ENCODE data around the gene RAPGEF2. TPM values are rescaled to one million over a fixed set of nuclear protein-coding genes. Genes with fewer than 3 reads are reported as not detected.

The RAPGEF2 gene
- total and polyA plus RNA-seq, 2 donors (not counting 3 experiments of a cell fraction or from before 2014, with no cell fraction given), result 28.7 to 55.2 TPM

GRCh38 chr4:159185591-159186023, 82.7 kb downstream of the RAPGEF2 start:
- no peaks in the 10 kb centered on the region for H3K9me1 ChIP-seq (replicated peaks; ENCODE audit: control insufficient read depth, extremely low read depth, insufficient read depth, low read length)
- TF ChIP-seq MYC (IDR thresholded peaks at IDR 0.05; ENCODE audit: low read depth, low read length) (no peak), POLR2AphosphoS5 (IDR thresholded peaks at IDR 0.05; ENCODE audit: insufficient read depth, low read depth, low read length) (no peak), FOS (IDR thresholded peaks at IDR 0.05; ENCODE audit: borderline replicate concordance, insufficient read depth, low read length) (no peak), EZH2 (IDR thresholded peaks at IDR 0.05; ENCODE audit: borderline replicate concordance, low read depth, low read length, severe bottlenecking) (no peak)
- TF ChIP-seq, protein P1, sequence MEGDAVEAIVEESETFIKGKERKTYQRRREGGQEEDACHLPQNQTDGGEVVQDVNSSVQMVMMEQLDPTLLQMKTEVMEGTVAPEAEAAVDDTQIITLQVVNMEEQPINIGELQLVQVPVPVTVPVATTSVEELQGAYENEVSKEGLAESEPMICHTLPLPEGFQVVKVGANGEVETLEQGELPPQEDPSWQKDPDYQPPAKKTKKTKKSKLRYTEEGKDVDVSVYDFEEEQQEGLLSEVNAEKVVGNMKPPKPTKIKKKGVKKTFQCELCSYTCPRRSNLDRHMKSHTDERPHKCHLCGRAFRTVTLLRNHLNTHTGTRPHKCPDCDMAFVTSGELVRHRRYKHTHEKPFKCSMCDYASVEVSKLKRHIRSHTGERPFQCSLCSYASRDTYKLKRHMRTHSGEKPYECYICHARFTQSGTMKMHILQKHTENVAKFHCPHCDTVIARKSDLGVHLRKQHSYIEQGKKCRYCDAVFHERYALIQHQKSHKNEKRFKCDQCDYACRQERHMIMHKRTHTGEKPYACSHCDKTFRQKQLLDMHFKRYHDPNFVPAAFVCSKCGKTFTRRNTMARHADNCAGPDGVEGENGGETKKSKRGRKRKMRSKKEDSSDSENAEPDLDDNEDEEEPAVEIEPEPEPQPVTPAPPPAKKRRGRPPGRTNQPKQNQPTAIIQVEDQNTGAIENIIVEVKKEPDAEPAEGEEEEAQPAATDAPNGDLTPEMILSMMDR (IDR thresholded peaks at IDR 0.05; ENCODE audit: extremely low read depth in 1 of 2, insufficient read depth in 1 of 2, low read depth in 1 of 2, low read length in 2 of 2), result no peak
- intact Hi-C loops (cut with micrococcal nuclease), result no loop called here
- ChIA-PET CTCF (interaction anchor here (1.3 to 1.4 kb wide), 2 partner anchors 17 to 329 kb away, joined by 4 read pairs; no protein-coding TSS in a partner anchor), POLR2A (no interaction called here)
- H3K27ac ChIP-seq (ENCODE audit: insufficient read depth, low read depth, low read length), result no peak overlapping the region
- no peak overlapping the region for H3K9ac ChIP-seq (replicated peaks; ENCODE audit: extremely low read depth, insufficient read depth, low read length)
- no peaks in the 10 kb centered on the region for H3K36me3 ChIP-seq (ENCODE audit: control insufficient read depth in 2 of 2, extremely low read depth in 1 of 2, insufficient read depth in 2 of 2, low read length in 2 of 2)
- DNase-seq (ENCODE audit: low read depth, low spot score), result no peak
- no peak for FAIRE-seq
- H3K79me2 ChIP-seq (ENCODE audit: control insufficient read depth, insufficient read depth, low read length), result peaks cover 24% of the 10 kb centered on the region
- no peak overlapping the region for H3K4me2 ChIP-seq (ENCODE audit: insufficient read depth, low read length)
- no peaks in the 10 kb centered on the region for H3K9me3 ChIP-seq (replicated peaks; ENCODE audit: control insufficient read depth, insufficient read depth, low read length)
- BruUV-seq (replicated peaks), result no TSS peak
- H2AFZ ChIP-seq (ENCODE audit: low read depth, low read length), result no peak overlapping the region
- dilution Hi-C loops (cut with MboI; ENCODE audit: extremely low pct_ligation_motif_present, low sequenced_read_pairs), result no loop called here
- H4K20me1 ChIP-seq (replicated peaks; ENCODE audit: control insufficient read depth, extremely low read depth, insufficient read depth, low read length), result no peaks in the 10 kb centered on the region
- H3K4me3 ChIP-seq (replicated peaks in 1 of 3; ENCODE audit: insufficient read depth in 1 of 3, low read depth in 1 of 3, low read length in 3 of 3), result no peak overlapping the region
- H3K27me3 ChIP-seq (ENCODE audit: control insufficient read depth in 2 of 2, insufficient read depth in 2 of 2, low read length in 2 of 2), result no peaks in the 10 kb centered on the region
- H3K4me1 ChIP-seq (ENCODE audit: control insufficient read depth, extremely low read depth, insufficient read depth, low read length), result no peaks in the 10 kb centered on the region

GRCh38 chr4:159188646-159189045, 85.8 kb downstream of the RAPGEF2 start:
- Histone ChIP-seq H3K9ac (replicated peaks; ENCODE audit: extremely low read depth, insufficient read depth, low read length) (no peak overlapping the region), H3K36me3 (ENCODE audit: control insufficient read depth in 2 of 2, extremely low read depth in 1 of 2, insufficient read depth in 2 of 2, low read length in 2 of 2) (no peaks in the 10 kb centered on the region), H3K79me2 (ENCODE audit: control insufficient read depth, insufficient read depth, low read length) (peaks cover 18% of the 10 kb centered on the region), H3K27ac (ENCODE audit: insufficient read depth, low read depth, low read length) (no peak overlapping the region), H3K4me2 (ENCODE audit: insufficient read depth, low read length) (no peak overlapping the region), H3K4me3 (replicated peaks in 1 of 3; ENCODE audit: insufficient read depth in 1 of 3, low read depth in 1 of 3, low read length in 3 of 3) (no peak overlapping the region), H3K4me1 (ENCODE audit: control insufficient read depth, extremely low read depth, insufficient read depth, low read length) (peaks cover 19% of the 10 kb centered on the region), H3K9me1 (replicated peaks; ENCODE audit: control insufficient read depth, extremely low read depth, insufficient read depth, low read length) (no peaks in the 10 kb centered on the region), H3K9me3 (replicated peaks; ENCODE audit: control insufficient read depth, insufficient read depth, low read length) (no peaks in the 10 kb centered on the region), H3K27me3 (ENCODE audit: control insufficient read depth in 2 of 2, insufficient read depth in 2 of 2, low read length in 2 of 2) (no peaks in the 10 kb centered on the region), H2AFZ (ENCODE audit: low read depth, low read length) (no peak overlapping the region), H4K20me1 (replicated peaks; ENCODE audit: control insufficient read depth, extremely low read depth, insufficient read depth, low read length) (no peaks in the 10 kb centered on the region)
- intact Hi-C loops (cut with micrococcal nuclease), result no loop called here
- FAIRE-seq (no peak), DNase-seq (ENCODE audit: low read depth, low spot score) (peak; percentile 53)
- dilution Hi-C loops (cut with MboI; ENCODE audit: extremely low pct_ligation_motif_present, low sequenced_read_pairs), result no loop called here
- TF ChIP-seq POLR2AphosphoS5 (IDR thresholded peaks at IDR 0.05; ENCODE audit: insufficient read depth, low read depth, low read length), result no peak
- TF ChIP-seq MAX (IDR thresholded peaks at IDR 0.05; ENCODE audit: insufficient read depth, insufficient read length), result no peak
- no peak for TF ChIP-seq EZH2 (IDR thresholded peaks at IDR 0.05; ENCODE audit: borderline replicate concordance, low read depth, low read length, severe bottlenecking)
- TF ChIP-seq POLR2A (IDR thresholded peaks at IDR 0.05; ENCODE audit: low read depth, low read length), result no peak
- ChIA-PET POLR2A (no interaction called here), CTCF (no interaction called here)
- BruUV-seq (replicated peaks), result no TSS peak
